Measurements from ENCODE around the gene DARS1.

DNA sequence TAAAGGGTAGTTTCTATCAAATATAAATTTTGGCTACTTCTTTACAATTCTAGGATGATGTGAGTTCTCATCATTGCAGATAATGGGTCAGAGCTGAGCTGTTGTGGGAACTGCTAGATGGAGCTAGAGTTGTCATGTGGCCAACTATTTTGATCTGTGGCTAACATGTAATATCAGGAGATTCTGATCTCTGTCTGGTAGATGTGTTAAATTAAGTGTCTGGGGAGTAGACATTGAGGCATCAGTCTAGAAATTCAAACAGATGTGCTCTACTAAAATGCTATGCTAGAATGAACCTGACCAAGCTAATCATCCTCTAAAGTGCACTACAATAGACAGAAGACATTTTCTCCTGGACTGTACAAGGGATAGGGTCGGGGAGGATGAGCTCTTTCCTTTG, 30.3 kb upstream of the DARS1 start:
- TF ChIP-seq, protein P1, sequence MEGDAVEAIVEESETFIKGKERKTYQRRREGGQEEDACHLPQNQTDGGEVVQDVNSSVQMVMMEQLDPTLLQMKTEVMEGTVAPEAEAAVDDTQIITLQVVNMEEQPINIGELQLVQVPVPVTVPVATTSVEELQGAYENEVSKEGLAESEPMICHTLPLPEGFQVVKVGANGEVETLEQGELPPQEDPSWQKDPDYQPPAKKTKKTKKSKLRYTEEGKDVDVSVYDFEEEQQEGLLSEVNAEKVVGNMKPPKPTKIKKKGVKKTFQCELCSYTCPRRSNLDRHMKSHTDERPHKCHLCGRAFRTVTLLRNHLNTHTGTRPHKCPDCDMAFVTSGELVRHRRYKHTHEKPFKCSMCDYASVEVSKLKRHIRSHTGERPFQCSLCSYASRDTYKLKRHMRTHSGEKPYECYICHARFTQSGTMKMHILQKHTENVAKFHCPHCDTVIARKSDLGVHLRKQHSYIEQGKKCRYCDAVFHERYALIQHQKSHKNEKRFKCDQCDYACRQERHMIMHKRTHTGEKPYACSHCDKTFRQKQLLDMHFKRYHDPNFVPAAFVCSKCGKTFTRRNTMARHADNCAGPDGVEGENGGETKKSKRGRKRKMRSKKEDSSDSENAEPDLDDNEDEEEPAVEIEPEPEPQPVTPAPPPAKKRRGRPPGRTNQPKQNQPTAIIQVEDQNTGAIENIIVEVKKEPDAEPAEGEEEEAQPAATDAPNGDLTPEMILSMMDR (tag by site-specific recombination; IDR thresholded peaks at IDR 0.05) = no peak
- no peak for TF ChIP-seq ZNF426 (tag by site-specific recombination; IDR thresholded peaks at IDR 0.05)
- TF ChIP-seq ZFP69B (tag by site-specific recombination; IDR thresholded peaks at IDR 0.05) = no peak

Data from HEK293 (cell line).